HG03095 (cell line): ENCODE results near the gene SBK3.
"Not testable (repeated sequence)": the region's sequence is repeated elsewhere in the genome, so short reads cannot be mapped to it uniquely, and the experiment has no call there.

Experiments
- ATAC-seq: cut with Tn5 transposase; IDR thresholded peaks from one replicate; pipeline ENCODE4 v1.9.1; 2021; ENCODE audit warnings: moderate library complexity; ENCODE audit not compliant: unreplicated experiment

SBK3 gene

GRCh38 chr19:55541091-55541490 lies 4.3 kb downstream of the SBK3 start:
- ATAC-seq: no peak

- ATAC-seq: no peak
Observed at GRCh38 chr19:55540619-55541018, 4.7 kb downstream of the SBK3 start.

DNA sequence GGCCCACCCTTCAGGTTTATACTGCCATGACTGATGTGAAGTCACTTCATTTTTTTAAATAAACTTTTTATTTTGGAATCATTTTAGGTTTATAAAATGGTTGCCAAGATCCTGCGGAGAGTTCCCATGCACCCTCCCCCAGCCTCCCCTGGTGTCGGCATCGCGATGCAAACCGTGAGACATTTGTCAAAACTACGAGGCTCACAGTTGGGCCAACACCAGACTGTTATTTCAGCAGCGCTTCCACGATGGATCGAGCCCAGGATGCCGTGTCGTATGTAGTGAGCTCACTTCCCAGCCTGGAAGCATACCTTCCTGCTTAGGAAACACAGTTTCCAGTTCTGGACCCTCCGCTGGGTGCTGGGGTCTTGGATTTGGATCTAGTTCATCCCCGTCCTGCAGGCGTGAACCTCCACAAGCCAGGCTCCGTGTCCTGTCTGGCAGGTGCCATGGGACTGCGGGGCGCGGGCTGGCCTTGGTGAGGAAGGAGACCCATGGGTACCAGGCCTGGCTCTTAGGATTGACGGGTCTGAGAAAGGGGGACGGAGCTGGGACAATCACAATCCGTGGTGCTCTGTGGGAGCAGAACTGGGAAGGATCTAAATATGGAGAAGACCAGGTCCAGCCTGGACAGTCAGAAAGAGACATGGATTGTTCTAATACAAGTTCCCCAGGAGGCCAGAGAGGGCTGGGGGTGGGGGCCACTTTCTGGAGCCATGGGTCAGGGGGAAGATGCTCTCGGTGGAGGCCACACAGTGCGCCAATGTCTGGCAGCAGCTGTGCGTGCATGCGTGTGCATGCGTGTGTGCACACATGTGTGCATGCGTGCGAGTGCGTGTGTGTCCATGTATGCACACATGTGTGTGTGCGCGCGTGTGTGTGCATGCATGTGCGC lies 6.0 kb downstream of the SBK3 start:
- no peak for ATAC-seq

- ATAC-seq: no peak
Observed at GRCh38 chr19:55538132-55538531, 7.2 kb downstream of the SBK3 start.

DNA sequence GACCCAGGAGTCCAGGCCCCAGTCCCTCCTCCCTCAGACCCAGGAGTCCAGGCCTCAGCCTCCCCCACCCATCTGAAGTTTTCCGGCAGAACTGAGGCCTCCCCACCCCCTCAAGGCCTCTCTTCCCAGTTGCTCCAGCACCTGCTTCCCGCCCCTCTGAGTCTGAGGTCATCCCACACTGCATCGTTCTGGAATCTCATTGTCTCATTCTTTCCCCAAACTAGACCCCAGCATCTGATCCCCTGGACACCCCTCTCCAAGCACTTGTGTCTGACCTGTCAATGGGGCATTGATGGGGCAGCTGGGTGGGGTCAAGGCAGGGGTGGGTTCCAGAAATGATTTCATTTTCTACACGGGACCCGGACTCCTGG lies 7.6 kb downstream of the SBK3 start:
- no peak for ATAC-seq

DNA sequence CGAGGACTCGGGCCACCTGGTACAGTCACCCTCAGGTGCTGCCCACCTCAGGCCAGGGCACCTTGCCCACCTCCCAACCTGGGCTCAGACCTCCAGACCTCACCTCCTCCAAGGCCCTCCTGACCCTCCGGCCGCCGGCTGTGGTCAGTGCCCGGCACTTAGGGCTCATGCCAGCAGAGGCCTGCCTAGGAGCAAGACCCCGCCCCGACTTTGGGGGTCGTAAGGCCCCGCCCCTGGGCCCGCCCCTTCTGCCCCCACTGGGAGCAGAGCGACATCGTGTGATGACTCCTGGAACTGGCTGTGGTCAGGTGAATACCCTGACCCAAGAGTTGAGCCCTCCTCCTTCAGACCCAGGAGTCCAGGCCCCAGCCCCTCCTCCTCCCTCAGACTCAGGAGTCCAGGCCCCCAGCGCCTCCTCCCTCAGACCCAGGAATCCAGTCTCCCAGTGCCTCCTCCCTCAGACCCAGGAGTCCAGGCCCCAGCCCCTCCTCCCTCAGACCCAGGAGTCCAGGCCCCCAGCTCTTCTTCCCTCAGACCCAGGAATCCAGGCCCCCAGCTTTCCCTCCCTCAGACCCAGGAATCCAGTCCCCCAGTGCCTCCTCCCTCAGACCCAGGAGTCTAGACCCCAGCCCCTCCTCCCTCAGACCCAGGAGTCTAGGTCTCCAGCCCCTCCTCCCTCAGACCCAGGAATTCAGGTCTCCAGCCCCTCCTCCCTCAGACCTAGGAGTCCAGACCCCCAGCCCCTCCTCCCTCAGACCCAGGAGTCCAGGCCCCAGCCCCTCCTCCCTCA lies 8.2 kb downstream of the SBK3 start, which contains the start of gene SBK2:
Gene SBK2 (minus strand): TSS at position 183 of the 790 bp plus-strand sequence. CDS start 839 bp downstream, outside the sequence.
- ATAC-seq: no peak

DNA sequence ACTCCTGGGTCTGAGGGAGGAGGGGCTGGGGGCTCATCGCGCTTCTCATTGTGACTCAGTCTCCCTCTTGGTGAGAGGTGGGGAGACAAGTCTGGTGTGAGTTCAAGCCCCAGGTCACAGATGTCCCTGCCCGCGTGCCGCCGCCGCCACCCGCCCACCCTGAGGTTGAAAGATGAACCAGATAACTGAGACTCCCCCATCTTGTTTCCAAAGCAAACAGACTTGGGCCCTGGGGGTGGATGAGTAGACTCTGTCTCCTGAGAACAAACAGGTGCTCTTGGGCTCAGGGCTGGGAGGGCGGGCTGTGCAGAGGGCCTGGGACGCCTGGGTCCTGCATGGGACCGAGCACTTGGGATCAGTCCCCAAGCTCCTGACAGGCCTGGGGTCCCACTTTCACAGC lies 9.0 kb downstream of the SBK3 start:
- no peak for ATAC-seq

DNA sequence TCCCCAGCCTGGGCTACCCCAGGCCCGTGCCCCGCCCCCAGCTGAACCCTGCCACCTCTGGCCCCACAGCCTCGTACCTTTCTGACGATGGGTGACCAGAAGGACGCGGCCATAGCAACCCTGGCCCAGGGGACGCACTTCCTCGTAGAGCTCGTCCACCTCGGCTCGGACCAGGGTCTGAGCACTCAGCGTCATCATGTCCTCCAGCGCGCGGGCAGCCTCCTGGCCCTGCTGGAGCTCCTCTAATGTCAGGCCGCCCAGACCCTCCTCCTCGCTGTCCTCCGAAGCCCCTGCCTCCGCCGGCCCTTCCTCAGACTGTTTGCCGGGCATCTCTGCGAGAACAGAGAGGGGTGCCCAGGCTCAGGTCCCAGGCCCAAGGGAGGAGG lies 9.4 kb downstream of the SBK3 start:
- ATAC-seq: no peak

GRCh38 chr19:55535173-55535964 lies 10.0 kb downstream of the SBK3 start:
- ATAC-seq: no peak

DNA sequence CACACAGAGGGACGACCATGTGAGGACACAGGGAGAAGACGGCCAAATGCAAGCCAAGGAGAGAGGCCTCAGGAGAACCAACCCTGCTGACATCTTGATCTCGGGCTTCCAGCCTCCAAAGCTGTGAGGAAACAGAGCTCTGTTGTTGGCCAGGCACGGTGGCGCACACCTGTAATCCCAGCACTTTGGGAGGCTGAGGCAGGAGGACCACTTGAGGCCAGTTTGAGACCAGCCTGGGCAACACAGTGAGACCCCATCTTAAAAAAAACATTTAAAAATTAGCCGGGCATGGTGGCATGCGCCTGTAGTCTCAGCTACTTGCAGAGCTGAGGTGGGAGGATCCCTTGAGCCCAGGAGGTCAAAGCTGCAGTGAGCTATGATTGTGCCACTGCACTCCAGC lies 11.1 kb downstream of the SBK3 start:
- ATAC-seq: not testable (repeated sequence)

GRCh38 chr19:55530996-55531395 lies 14.3 kb downstream of the SBK3 start:
- no peak for ATAC-seq

- ATAC-seq: no peak
Observed at GRCh38 chr19:55529636-55530234, 15.6 kb downstream of the SBK3 start.

DNA sequence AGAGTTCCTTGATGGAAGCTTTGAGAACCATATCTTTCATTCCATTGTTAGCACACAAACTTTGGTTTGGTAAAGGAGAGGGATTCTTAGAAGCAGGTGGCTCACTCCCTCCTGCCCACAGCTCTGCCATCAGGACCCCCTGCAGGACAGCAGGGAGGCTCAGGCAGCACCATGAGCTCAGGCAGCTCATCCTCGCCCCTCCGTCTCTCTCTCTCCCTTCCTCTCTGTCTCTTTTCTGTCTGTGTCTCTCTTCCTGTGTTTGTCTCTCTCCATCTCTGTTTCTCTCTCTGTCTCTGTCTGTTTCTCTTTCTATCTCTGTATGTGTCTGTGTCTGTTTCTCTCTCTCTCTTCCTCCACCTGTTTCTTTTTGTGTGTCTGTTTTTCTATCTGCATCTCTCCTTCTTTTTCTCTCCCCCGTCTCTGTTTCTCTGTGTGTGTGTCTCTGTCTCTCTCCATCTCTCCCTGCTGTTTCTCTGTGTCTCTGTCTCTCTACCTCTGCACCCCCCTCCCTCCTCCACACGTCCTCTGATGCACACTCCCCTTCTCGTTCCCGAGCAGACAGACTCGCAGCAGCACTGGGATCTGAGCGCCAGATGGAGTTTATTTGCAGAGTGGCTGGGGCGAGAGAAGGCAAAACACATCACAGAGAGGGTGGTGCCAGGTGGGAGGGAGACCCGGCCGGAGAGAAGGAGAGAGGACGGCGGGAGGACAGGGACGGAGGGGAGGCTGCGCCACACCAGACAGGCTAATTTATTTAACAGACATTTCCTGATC lies 17.1 kb downstream of the SBK3 start:
- no peak for ATAC-seq

DNA sequence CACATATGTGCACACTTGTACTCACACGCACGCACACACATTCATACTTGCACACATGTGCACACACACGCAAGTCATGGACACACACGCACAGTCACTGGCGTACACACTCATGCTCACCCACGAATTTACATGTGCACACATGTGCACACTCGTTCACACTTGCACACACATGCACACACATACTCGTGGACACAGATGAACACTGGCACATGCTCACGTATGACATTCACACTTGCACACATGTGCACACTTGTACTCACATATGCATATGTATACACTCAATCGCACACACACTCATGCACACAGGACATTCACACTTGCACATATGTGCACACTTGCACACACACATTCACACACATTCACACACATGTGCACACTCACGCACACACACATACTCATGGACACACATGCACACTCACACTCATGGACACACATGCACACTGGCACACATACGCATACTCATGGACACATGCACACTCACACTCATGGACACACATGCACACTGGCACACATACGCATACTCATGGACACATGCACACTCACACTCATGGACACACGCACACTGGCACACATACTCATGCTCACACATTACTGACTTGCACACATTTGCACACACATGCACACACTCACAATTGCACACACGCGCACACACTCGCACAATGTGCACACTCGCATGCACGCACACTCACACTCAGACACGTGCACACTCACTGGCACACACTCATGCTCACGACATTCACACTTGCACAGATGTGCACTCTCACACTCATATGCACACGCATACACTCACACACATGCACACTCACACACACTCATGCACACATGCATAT lies 17.9 kb downstream of the SBK3 start:
- no peak for ATAC-seq

GRCh38 chr19:55526216-55527196 lies 18.8 kb downstream of the SBK3 start:
- ATAC-seq: no peak

- ATAC-seq: no peak
Observed at GRCh38 chr19:55525289-55526101, 19.8 kb downstream of the SBK3 start.

DNA sequence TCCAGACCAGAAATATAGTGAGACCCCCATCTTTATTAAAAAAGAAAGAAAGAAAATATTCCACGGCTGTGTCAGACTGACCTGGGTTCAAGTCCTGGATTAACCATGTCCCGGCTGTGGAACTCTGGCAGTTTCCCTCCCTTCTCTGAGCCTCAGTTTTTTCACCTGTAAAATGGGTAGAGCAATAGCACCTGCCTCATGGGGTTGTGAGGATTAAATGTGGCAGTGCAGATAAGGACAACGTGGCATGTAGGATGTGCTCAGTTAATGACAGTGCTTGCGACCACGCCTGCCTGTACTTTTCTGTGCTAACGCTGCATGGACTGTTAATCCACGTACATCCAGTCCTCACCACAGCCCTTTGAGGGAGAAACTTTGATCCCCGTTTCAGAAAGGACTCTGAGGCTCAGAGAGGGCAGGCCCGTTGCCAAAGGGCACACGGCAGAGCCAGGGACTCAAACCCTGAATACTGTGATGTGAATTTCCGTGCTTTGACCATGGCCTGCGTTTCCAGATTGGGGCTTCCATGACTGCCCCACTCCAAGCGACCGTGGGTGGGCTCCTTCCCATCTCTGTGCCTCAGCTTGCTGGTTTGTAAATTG lies 24.6 kb downstream of the SBK3 start:
- ATAC-seq: no peak
